ENCODE measurements around the gene PTPRN2.

- TF ChIP-seq CTCF (IDR thresholded peaks at IDR 0.05) (no peak), ZFX (IDR thresholded peaks at IDR 0.05; ENCODE audit: borderline replicate concordance) (no peak)
Measured at GRCh38 chr7:158188676-158189075, 398.9 kb downstream of the PTPRN2 start.
